Stomach (tissue), 19 donors: ENCODE measurements around the gene CXorf38. TPM values are rescaled to one million over a fixed set of nuclear protein-coding genes. Genes with fewer than 3 reads are reported as not detected.
A peak's percentile ranks its signal among the peaks of the same experiment; 100 is the strongest.

Source experiments
- DNase-seq, 2 donors: peaks; one replicate each; pipeline versions ENCODE4 v3.0.0 to v3.0.0-alpha.2; 2013 to 2019
- H3K27ac ChIP-seq, 5 donors: fragments of 200-600 bp in 4 of 5; sonication (generic) in 4 of 5; one replicate each; pipeline ENCODE4 v1.5.1; 2013 to 2019; ENCODE audit warnings: mild to moderate bottlenecking in 1 of 5, moderate library complexity in 1 of 5
- H3K27me3 ChIP-seq, 3 donors: fragments of 200-600 bp; sonication (generic); one replicate each; pipeline ENCODE4 v1.5.1; 2017 to 2019; ENCODE audit warnings: mixed run types in 1 of 3
- H3K36me3 ChIP-seq, 4 donors: fragments of 200-600 bp; sonication (generic); 1 replicate in 3 of 4; 2 replicates in 1 of 4; pipeline ENCODE4 v1.5.1; 2016 to 2019
- H3K4me1 ChIP-seq, 4 donors: fragments of 200-600 bp; sonication (generic); one replicate each; pipeline ENCODE4 v1.5.1; 2016 to 2019
- H3K4me3 ChIP-seq, 4 donors: fragments of 200-600 bp; sonication (generic) in 3 of 4; one replicate each; pipeline ENCODE4 v1.5.1; 2016 to 2019; ENCODE audit warnings: mild to moderate bottlenecking in 1 of 4
- H3K9me3 ChIP-seq, 4 donors: fragments of 200-600 bp; sonication (generic); one replicate each; pipeline ENCODE4 v1.5.1; 2016 to 2019
- EP300 ChIP-seq: sonication (generic); formaldehyde crosslinking; IDR thresholded peaks from one replicate; pipeline ENCODE4 v1.6.1; 2017; ENCODE audit warnings: antibody characterized with exemption
- POLR2A ChIP-seq, 4 donors: fragments of 450-650 bp; IDR thresholded peaks; one replicate each; pipeline ENCODE4 v1.6.1; 2016; ENCODE audit warnings: antibody characterized with exemption in 4 of 4, control low read depth in 2 of 4, mild to moderate bottlenecking in 1 of 4, moderate library complexity in 1 of 4
- POLR2AphosphoS5 ChIP-seq, 3 donors: sonication (generic); formaldehyde crosslinking; IDR thresholded peaks; one replicate each; pipeline ENCODE4 v1.6.1; 2016; ENCODE audit warnings: antibody characterized with exemption in 3 of 3
- WGBS, 5 donors: extraction: QIAGEN DNeasy Blood & Tissue Kit in 3 of 5; methylation state at CpG; one replicate each; pipeline versions ENCODE4 v1.1.5 to v1.1.7; 2013 to 2018; 5-methylcytosine and 5-hydroxymethylcytosine counted together
- intact Hi-C: fragments of 100-400 bp; cut with DNase I; formaldehyde crosslinking; loops from one replicate; pipeline ENCODE4 v1.15.1; 2023; ENCODE audit warnings: low total_unique reads
- long read RNA-seq, 10 donors: transcript quantifications; one replicate each; lab custom pipeline, GENCODE V29; 2026
- polyA plus RNA-seq, 3 donors: library from polyadenylated mRNA; stranded (reverse); fragments of 200-250 nt; gene quantifications; one replicate each; pipeline ENCODE4 v1.2.3, GENCODE V29; 2013
- total RNA-seq, 5 donors: library from RNA; depleted of rRNA; stranded (reverse); fragments of >200 nt; gene quantifications; one replicate each; pipeline versions ENCODE4 v1.1.0 to v1.2.3, GENCODE V29; 2014 to 2016
- TF ChIP-seq, protein P1 (sequence below), 7 experiments: fragments of 450-650 bp in 4 of 7; fragments of 200-600 bp in 3 of 7; sonication (generic) in 3 of 7; IDR thresholded peaks; one replicate each; pipeline ENCODE4 v1.5.1; 2016 to 2019; ENCODE audit warnings: antibody characterized with exemption in 7 of 7, control low read depth in 2 of 7, mild to moderate bottlenecking in 1 of 7
- donor health status: healthy with polysubstance abuse.
- donor health status: Bipolar disorder and iron deficiency.
- donor health status: healthy.

The CXorf38 gene, protein sequence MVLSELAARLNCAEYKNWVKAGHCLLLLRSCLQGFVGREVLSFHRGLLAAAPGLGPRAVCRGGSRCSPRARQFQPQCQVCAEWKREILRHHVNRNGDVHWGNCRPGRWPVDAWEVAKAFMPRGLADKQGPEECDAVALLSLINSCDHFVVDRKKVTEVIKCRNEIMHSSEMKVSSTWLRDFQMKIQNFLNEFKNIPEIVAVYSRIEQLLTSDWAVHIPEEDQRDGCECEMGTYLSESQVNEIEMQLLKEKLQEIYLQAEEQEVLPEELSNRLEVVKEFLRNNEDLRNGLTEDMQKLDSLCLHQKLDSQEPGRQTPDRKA
- 10 to 100 TPM in 3 of 5 donors, 1 to 10 TPM in 1, under 1 TPM in 1; 0.89 to 20.2 (median 14.8) TPM for total RNA-seq
- 1 to 10 TPM; 3.8 to 8.1 (median 4.4) TPM for polyA plus RNA-seq
- long read RNA-seq, donor 1, result 0 reads
- long read RNA-seq, donor 2, partial matches to known transcripts, result 0 of 3 reads
- long read RNA-seq, donor 2, other reads (novel, unspliced or antisense), result 0 of 3 reads
- long read RNA-seq, donor 3, result 0 reads
- long read RNA-seq, donor 4, result 0 reads
- long read RNA-seq, donor 5, result 0 reads
- long read RNA-seq, donor 6, partial matches to known transcripts, result 0 of 4 reads
- long read RNA-seq, donor 6, other reads (novel, unspliced or antisense), result 0 of 4 reads
- long read RNA-seq, donor 7, partial matches to known transcripts, result 0 of 1 reads
- long read RNA-seq, donor 7, other reads (novel, unspliced or antisense), result 0 of 1 reads
- long read RNA-seq, donor 8, result 0 reads
- long read RNA-seq, donor 9, result 0 reads
- long read RNA-seq, donor 10, result 0 reads

DNA sequence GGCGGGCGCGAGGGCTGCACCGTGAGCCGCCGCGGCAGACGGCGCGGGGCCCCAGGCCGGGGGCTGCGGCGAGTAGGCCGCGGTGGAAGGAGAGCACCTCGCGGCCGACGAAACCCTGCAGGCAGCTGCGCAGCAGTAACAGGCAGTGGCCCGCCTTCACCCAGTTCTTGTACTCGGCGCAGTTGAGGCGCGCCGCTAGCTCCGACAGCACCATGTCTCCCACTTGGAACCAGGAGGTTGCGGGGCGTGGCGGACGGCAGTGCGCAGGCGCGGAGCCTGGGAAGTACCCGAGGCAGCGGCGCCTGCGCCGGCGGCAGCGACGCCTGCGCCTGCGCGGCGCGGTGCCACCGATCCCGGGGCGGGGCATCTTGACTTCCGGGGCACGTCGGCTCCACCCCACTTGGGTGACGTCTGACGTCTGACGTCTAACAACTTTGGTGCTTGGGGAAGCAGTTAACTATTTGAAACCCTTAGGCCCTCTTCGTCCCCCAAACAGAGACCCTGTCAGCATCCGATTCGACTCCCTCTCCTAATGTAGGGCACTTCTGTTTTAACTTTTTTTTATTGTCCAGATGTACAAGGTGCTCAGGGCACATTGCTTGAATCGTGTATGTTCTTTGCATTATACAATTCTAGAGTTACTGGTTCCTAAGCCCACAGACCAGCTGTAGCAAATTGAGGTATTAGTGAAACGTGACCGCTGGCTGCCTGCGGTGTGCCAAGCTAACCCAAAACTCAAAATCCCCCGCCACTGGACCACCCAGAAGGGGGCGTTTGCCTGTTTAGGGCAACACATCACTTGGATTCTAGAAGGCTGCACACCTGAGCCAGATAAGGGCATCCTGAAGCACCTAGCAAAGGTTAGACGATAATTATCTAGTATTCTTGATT, at the start of gene CXorf38:
Gene CXorf38 (minus strand): TSS at position 255 of the 891 bp plus-strand sequence. CDS start 41 bp downstream, at position 214.
- Histone ChIP-seq H3K27ac (peak within 1 kb of the TSS; percentile 87 to 94 (median 90)), H3K9me3 (no peaks in the 10 kb centered on the region), H3K27me3 (peaks cover 0 to 4% (median 0%) of the 10 kb centered on the region in 3 donors), H3K4me3 (peak within 1 kb of the TSS; percentile 80 to 94 (median 84)), H3K4me1 (peaks cover 4 to 49% (median 29%) of the 10 kb centered on the region in 4 donors), H3K36me3 (peaks cover 0 to 3% (median 0%) of the 10 kb centered on the region in 4 donors)
- intact Hi-C loops, result no loop called here
- peak; percentile 94 to 97 for DNase-seq
- 0 to 5% (median 3%) methylated on average over 17 to 66 of the region's 66 CpGs for WGBS, 5 donors
- no peak for TF ChIP-seq EP300
- TF ChIP-seq POLR2A (IDR thresholded peaks at IDR 0.05), result no peak
- peak; percentile 42 to 79 (median 75) for TF ChIP-seq POLR2AphosphoS5 (IDR thresholded peaks at IDR 0.05)
- TF ChIP-seq, protein P1, sequence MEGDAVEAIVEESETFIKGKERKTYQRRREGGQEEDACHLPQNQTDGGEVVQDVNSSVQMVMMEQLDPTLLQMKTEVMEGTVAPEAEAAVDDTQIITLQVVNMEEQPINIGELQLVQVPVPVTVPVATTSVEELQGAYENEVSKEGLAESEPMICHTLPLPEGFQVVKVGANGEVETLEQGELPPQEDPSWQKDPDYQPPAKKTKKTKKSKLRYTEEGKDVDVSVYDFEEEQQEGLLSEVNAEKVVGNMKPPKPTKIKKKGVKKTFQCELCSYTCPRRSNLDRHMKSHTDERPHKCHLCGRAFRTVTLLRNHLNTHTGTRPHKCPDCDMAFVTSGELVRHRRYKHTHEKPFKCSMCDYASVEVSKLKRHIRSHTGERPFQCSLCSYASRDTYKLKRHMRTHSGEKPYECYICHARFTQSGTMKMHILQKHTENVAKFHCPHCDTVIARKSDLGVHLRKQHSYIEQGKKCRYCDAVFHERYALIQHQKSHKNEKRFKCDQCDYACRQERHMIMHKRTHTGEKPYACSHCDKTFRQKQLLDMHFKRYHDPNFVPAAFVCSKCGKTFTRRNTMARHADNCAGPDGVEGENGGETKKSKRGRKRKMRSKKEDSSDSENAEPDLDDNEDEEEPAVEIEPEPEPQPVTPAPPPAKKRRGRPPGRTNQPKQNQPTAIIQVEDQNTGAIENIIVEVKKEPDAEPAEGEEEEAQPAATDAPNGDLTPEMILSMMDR (IDR thresholded peaks at IDR 0.05), result no peak

DNA sequence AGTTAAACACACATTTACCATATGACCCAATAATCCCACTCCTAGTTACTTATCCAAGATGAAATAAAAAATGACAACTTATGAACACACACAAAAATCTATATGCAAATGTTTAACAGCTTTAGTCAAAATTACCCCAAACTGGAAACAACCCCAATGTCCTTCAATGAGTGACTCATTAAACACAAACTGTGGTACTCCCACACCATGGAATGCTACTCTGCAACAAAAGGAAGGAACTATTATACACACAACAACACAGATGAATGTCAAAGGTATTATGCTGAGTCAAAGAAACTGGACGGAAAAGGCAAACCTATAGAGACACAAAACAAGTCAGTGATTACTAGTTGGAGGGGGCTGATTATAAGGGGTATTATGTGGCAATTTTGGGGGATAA, 47.4 kb upstream of the CXorf38 start:
- 86 to 100% (median 91%) methylated on average over 1 of the region's 1 CpG for WGBS, 5 donors
- TF ChIP-seq, protein P1 (IDR thresholded peaks at IDR 0.05), result no peak
- TF ChIP-seq POLR2AphosphoS5 (IDR thresholded peaks at IDR 0.05), result no peak
- TF ChIP-seq EP300, result no peak
- TF ChIP-seq POLR2A (IDR thresholded peaks at IDR 0.05), result no peak

DNA sequence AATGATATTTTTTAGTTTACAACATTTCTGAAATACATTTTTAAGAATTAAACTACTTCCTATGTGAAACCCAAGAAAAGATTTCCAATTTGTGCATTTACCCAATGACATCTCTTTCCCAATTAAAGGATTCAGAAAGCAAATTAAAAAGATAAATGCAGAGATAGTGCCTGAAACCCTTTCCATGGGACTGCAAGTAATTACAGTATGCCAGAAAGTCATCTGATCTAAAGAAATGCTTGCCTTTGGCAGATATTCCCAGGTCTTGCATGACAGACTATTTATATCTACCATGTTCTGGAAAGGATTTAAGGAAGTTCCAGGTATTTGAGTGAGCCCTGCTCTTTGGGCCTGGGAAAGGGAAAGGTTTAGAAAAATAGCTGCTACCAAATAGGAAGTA, 41.6 kb upstream of the CXorf38 start:
- Histone ChIP-seq H3K27ac (no peak overlapping the region), H3K4me1 (no peaks in the 10 kb centered on the region), H3K27me3 (no peaks in the 10 kb centered on the region), H3K4me3 (no peak overlapping the region), H3K9me3 (no peaks in the 10 kb centered on the region), H3K36me3 (peaks cover 0 to 53% (median 50%) of the 10 kb centered on the region in 4 donors)
- DNase-seq, result no peak
- intact Hi-C loops, result no loop called here
- TF ChIP-seq, protein P1 (IDR thresholded peaks at IDR 0.05), result no peak
- TF ChIP-seq EP300 (no peak), POLR2AphosphoS5 (IDR thresholded peaks at IDR 0.05) (no peak), POLR2A (IDR thresholded peaks at IDR 0.05) (no peak)

More for the DNA sequence above, 47.4 kb upstream of the CXorf38 start:
- Histone ChIP-seq H3K4me3 (no peak overlapping the region), H3K4me1 (no peaks in the 10 kb centered on the region), H3K27ac (no peak overlapping the region), H3K36me3 (peaks cover 0 to 81% (median 52%) of the 10 kb centered on the region in 4 donors), H3K9me3 (peaks cover 0 to 6% (median 2%) of the 10 kb centered on the region in 4 donors), H3K27me3 (no peaks in the 10 kb centered on the region)
- DNase-seq, result no peak
- intact Hi-C loops, result no loop called here
